DOHH2 (cell line): Measurements from ENCODE around the gene MUC2.

ENCODE experiments used
- H3F3A ChIP-seq: fragments of 200-600 bp; sonication (generic), shearing (Covaris generic); 2 replicates; pipeline ENCODE4 v1.6.0; 2016; ENCODE audit warnings: antibody characterized with exemption, mild to moderate bottlenecking; ENCODE audit not compliant: control insufficient read depth, insufficient read depth
- H3K27ac ChIP-seq: fragments of 200-600 bp; sonication (generic); 2 replicates; pipeline ENCODE4 v1.5.1; 2014; ENCODE audit warnings: low read depth, mild to moderate bottlenecking, low read length, moderate library complexity
- H3K27me3 ChIP-seq: fragments of 200-600 bp; sonication (generic); 2 replicates; pipeline ENCODE4 v1.6.1; 2014; ENCODE audit warnings: mild to moderate bottlenecking, low read length, mixed read lengths; ENCODE audit not compliant: control insufficient read depth
- H3K36me3 ChIP-seq: fragments of 200-600 bp; sonication (generic); 2 replicates; pipeline ENCODE4 v1.6.1; 2014; ENCODE audit warnings: mild to moderate bottlenecking, low read length, moderate library complexity, mixed read lengths; ENCODE audit not compliant: control insufficient read depth
- H3K4me1 ChIP-seq: fragments of 200-600 bp; sonication (generic); 2 replicates; pipeline ENCODE4 v1.6.1; 2014; ENCODE audit warnings: mild to moderate bottlenecking, low read length, mixed read lengths; ENCODE audit not compliant: control insufficient read depth
- H3K4me2 ChIP-seq: fragments of 200-600 bp; sonication (generic); 2 replicates; pipeline ENCODE4 v1.6.0; 2014; ENCODE audit warnings: mild to moderate bottlenecking, low read length, moderate library complexity
- H3K4me3 ChIP-seq: fragments of 200-600 bp; sonication (generic); 2 replicates; pipeline ENCODE4 v1.5.1; 2014; ENCODE audit warnings: mild to moderate bottlenecking, low read length, mixed read lengths
- H3K79me2 ChIP-seq: fragments of 200-600 bp; sonication (generic); 2 replicates; pipeline ENCODE4 v1.6.1; 2014; ENCODE audit warnings: mild to moderate bottlenecking, low read length, mixed read lengths; ENCODE audit not compliant: control insufficient read depth
- H3K9me2 ChIP-seq: fragments of 200-600 bp; sonication (generic); replicated peaks from 2 replicates; pipeline ENCODE4 v1.6.1; 2014; ENCODE audit warnings: mild to moderate bottlenecking, low read length, mixed read lengths; ENCODE audit not compliant: control insufficient read depth
- H3K9me3 ChIP-seq: fragments of 200-600 bp; sonication (generic); 2 replicates; pipeline ENCODE4 v1.6.1; 2014; ENCODE audit warnings: antibody characterized with exemption, low read length, mixed read lengths; ENCODE audit not compliant: control insufficient read depth, insufficient read depth
- H4K20me1 ChIP-seq: fragments of 200-600 bp; sonication (generic); 2 replicates; pipeline ENCODE4 v1.6.0; 2014; ENCODE audit warnings: low read depth, mild to moderate bottlenecking, antibody characterized with exemption, low read length, moderate library complexity; ENCODE audit not compliant: control insufficient read depth, insufficient read depth
- CTCF ChIP-seq: fragments of 200-600 bp; sonication (generic); IDR thresholded peaks from one replicate; pipeline ENCODE4 v1.5.1; 2014; ENCODE audit warnings: antibody characterized with exemption, mild to moderate bottlenecking, low read depth, low read length; ENCODE audit not compliant: poor library complexity, severe bottlenecking
- EZH2phosphoT487 ChIP-seq: fragments of 200-600 bp; sonication (generic); IDR thresholded peaks from 2 replicates; pipeline ENCODE4 v1.6.1; 2017; ENCODE audit warnings: borderline replicate concordance, mild to moderate bottlenecking, antibody characterized with exemption, low read length, moderate library complexity, mixed read lengths

The MUC2 gene

DNA sequence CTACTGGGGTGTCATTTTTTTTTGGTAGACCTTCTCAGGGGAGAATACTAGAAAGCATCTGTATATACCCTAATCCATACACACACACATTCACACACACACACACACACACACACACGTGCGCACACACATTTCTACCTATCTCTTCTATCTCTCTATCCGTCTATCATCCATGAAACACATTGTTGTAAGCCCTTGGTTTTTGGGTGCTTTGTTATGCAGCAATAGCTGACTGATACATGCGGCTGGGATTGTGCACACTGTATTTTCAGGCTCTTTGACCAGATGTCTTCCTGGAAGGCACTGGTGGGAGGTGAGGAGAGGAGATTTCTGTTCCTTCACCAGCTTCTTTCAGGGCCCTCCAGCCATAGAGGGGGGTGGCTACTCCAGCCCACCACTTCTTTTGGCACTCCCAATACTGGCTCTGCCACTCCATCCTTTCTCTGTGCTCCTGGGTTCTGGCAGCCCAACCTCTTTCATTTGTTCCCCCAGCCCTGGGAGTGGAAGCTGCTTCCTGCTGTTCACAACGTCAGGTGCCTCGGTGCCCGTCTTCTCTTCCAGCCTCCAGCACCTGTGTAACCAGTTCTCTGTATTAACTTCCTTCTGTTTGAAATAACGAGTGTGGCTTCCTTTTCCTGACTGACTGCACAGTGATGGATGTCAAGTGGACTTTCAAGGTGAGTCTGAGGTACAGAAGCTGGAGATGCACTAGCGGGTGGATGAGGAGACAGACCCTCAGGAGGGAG, 12.4 kb upstream of the MUC2 start:
- no peak overlapping the region for H3K27ac ChIP-seq
- H3K9me2 ChIP-seq: no peaks in the 10 kb centered on the region
- TF ChIP-seq CTCF (no peak), EZH2phosphoT487 (no peak)
- H3K4me3 ChIP-seq: no peak overlapping the region
- no peaks in the 10 kb centered on the region for H3K27me3 ChIP-seq
- no peaks in the 10 kb centered on the region for H3K9me3 ChIP-seq
- H3F3A ChIP-seq: no peaks in the 10 kb centered on the region
- no peaks in the 10 kb centered on the region for H4K20me1 ChIP-seq
- H3K4me2 ChIP-seq: no peak overlapping the region
- no peaks in the 10 kb centered on the region for H3K36me3 ChIP-seq
- H3K4me1 ChIP-seq: no peaks in the 10 kb centered on the region
- H3K79me2 ChIP-seq: no peaks in the 10 kb centered on the region

- Histone ChIP-seq H3F3A (no peaks in the 10 kb centered on the region), H3K4me2 (no peak overlapping the region), H3K79me2 (no peaks in the 10 kb centered on the region)
These were observed 10.5 kb upstream of the MUC2 start for GRCh38 chr11:1064167-1064566.

DNA sequence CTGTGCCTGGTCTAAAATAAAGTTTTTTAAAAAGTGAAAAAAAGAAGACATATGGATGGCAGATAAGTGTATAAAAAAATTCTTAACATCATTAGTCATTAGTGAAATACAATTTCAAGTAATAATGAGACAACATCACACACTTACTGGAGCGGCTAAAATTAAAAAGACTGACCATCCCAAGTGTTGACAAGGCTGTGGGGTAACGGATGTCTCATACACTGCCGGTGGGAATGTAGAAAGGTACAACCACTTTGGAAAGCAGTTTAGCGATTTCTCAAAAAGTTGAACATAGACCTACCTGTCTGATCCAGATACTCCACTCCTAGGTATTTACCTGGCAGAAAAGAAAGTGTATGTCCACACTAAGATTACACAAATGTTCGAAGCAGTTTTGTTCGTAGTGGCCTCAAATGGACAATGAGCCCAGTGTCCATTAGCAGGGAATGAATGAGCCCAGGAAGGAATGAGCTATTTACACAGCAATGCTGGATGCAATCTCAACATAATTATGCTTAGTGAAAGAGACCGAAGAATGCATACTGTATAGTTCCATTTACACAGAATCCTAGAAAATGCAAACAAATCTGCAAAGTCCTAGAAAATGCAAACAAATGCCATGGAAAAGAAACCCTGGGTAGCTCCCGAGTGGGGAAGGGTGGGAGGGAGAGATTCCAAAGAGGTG, 6.7 kb upstream of the MUC2 start:
- H3K79me2 ChIP-seq: no peaks in the 10 kb centered on the region
- H3K9me3 ChIP-seq: no peaks in the 10 kb centered on the region
- no peak overlapping the region for H3K4me2 ChIP-seq
- TF ChIP-seq EZH2phosphoT487: no peak
- TF ChIP-seq CTCF: no peak
- H3K9me2 ChIP-seq: no peaks in the 10 kb centered on the region
- no peaks in the 10 kb centered on the region for H3K4me1 ChIP-seq
- H3K27ac ChIP-seq: no peak overlapping the region
- H3F3A ChIP-seq: no peaks in the 10 kb centered on the region
- H3K36me3 ChIP-seq: no peaks in the 10 kb centered on the region
- H3K4me3 ChIP-seq: no peak overlapping the region
- no peaks in the 10 kb centered on the region for H4K20me1 ChIP-seq
- H3K27me3 ChIP-seq: no peaks in the 10 kb centered on the region

More at GRCh38 chr11:1064167-1064566, 10.5 kb upstream of the MUC2 start:
- Histone ChIP-seq H4K20me1 (no peaks in the 10 kb centered on the region), H3K9me2 (no peaks in the 10 kb centered on the region), H3K9me3 (no peaks in the 10 kb centered on the region), H3K27ac (no peak overlapping the region), H3K4me3 (no peak overlapping the region), H3K36me3 (no peaks in the 10 kb centered on the region), H3K4me1 (no peaks in the 10 kb centered on the region), H3K27me3 (no peaks in the 10 kb centered on the region)
- TF ChIP-seq EZH2phosphoT487: no peak
- TF ChIP-seq CTCF: no peak
